Stimulated activated CD4-positive, alpha-beta T cell treated with anti-CD3 and anti-CD28 coated beads, Interleukin-2, amount 100 ng/mL, for 4 hours (primary cell): ENCODE measurements around the gene RPA3.
"Not testable (repeated sequence)": the region's sequence is repeated elsewhere in the genome, so short reads cannot be mapped to it uniquely, and the experiment has no call there.

ENCODE experiments used
- DNase-seq: peaks from one replicate; pipeline ENCODE4 v3.0.0-alpha.2; 2020; ENCODE audit warnings: low read depth

The RPA3 gene

GRCh38 chr7:7694542-7694941 is 23.9 kb downstream of the RPA3 start:
- no peak for DNase-seq

- no peak for DNase-seq
These were observed 24.5 kb downstream of the RPA3 start for GRCh38 chr7:7693881-7694280.

GRCh38 chr7:7688956-7689355 is 29.5 kb downstream of the RPA3 start:
- DNase-seq: no peak

GRCh38 chr7:7688310-7688709 is 30.1 kb downstream of the RPA3 start:
- DNase-seq: no peak

- DNase-seq: no peak
These were observed 30.6 kb downstream of the RPA3 start for GRCh38 chr7:7687800-7688199.

GRCh38 chr7:7686811-7687508 is 31.4 kb downstream of the RPA3 start:
- DNase-seq: no peak

- no peak for DNase-seq
These were observed 35.5 kb downstream of the RPA3 start for GRCh38 chr7:7682861-7683260.

GRCh38 chr7:7681936-7682329 is 36.5 kb downstream of the RPA3 start:
- DNase-seq: no peak

- peak; percentile 16 for DNase-seq
These were observed 37.0 kb downstream of the RPA3 start for GRCh38 chr7:7681191-7681935.

GRCh38 chr7:7679640-7680039 is 38.8 kb downstream of the RPA3 start:
- DNase-seq: not testable (repeated sequence)

GRCh38 chr7:7675686-7676085 is 42.7 kb downstream of the RPA3 start:
- no peak for DNase-seq

GRCh38 chr7:7673240-7673550 is 45.2 kb downstream of the RPA3 start:
- DNase-seq: no peak

- DNase-seq: no peak
These were observed 45.7 kb downstream of the RPA3 start for GRCh38 chr7:7672545-7673239.

GRCh38 chr7:7671361-7671760 is 47.0 kb downstream of the RPA3 start:
- no peak for DNase-seq

GRCh38 chr7:7670490-7670889 is 47.9 kb downstream of the RPA3 start:
- DNase-seq: no peak

GRCh38 chr7:7668706-7669105 is 49.7 kb downstream of the RPA3 start:
- no peak for DNase-seq

- DNase-seq: no peak
These were observed 51.2 kb downstream of the RPA3 start for GRCh38 chr7:7667187-7667586.

GRCh38 chr7:7665031-7665430 is 53.4 kb downstream of the RPA3 start:
- no peak for DNase-seq

- DNase-seq: no peak
These were observed 54.1 kb downstream of the RPA3 start for GRCh38 chr7:7664291-7664690.

- DNase-seq: no peak
These were observed 55.9 kb downstream of the RPA3 start for GRCh38 chr7:7662527-7662926.

- DNase-seq: not testable (repeated sequence)
These were observed 61.9 kb downstream of the RPA3 start for GRCh38 chr7:7656459-7656858.

- DNase-seq: no peak
These were observed 63.3 kb downstream of the RPA3 start for GRCh38 chr7:7654964-7655715.
